Measurements from ENCODE around the gene CFAP53.

Gene CFAP53

GRCh38 chr18:50266248-50266704, at the start of gene CFAP53:
CFAP53 (minus strand) TSS chr18:50266495; CDS start chr18:50266404, 91 bp downstream.
- H3K9me3 ChIP-seq = no peaks in the 10 kb centered on the region
- no peak for TF ChIP-seq CTCF (IDR thresholded peaks at IDR 0.05)
- H3K4me3 ChIP-seq (ENCODE audit: low read depth in 1 of 2, low read length in 1 of 2) = peak within 1 kb of the TSS; percentile 77 to 79
- peaks cover 23 to 40% of the 10 kb centered on the region in 2 experiments for H3K4me1 ChIP-seq (ENCODE audit: control insufficient read depth in 1 of 2, insufficient read depth in 1 of 2, low read depth in 1 of 2, low read length in 1 of 2)
- peak within 1 kb of the TSS; percentile 43 for H3K27ac ChIP-seq
- peaks cover 25% of the 10 kb centered on the region for H3K36me3 ChIP-seq
- H3K27me3 ChIP-seq = peaks cover 34% of the 10 kb centered on the region

- no peaks in the 10 kb centered on the region for H3K4me1 ChIP-seq (ENCODE audit: control insufficient read depth in 1 of 2, insufficient read depth in 1 of 2, low read depth in 1 of 2, low read length in 1 of 2)
- H3K4me3 ChIP-seq (ENCODE audit: low read depth in 1 of 2, low read length in 1 of 2) = no peak overlapping the region
- no peaks in the 10 kb centered on the region for H3K36me3 ChIP-seq
- no peaks in the 10 kb centered on the region for H3K9me3 ChIP-seq
- H3K27ac ChIP-seq = no peak overlapping the region
- peaks cover 27% of the 10 kb centered on the region for H3K27me3 ChIP-seq
- TF ChIP-seq CTCF (IDR thresholded peaks at IDR 0.05) = no peak
Observed at GRCh38 chr18:50315100-50315871, 49.0 kb upstream of the CFAP53 start.

GRCh38 chr18:50313873-50314460, 47.7 kb upstream of the CFAP53 start:
- no peak overlapping the region for H3K27ac ChIP-seq
- no peaks in the 10 kb centered on the region for H3K9me3 ChIP-seq
- H3K36me3 ChIP-seq = no peaks in the 10 kb centered on the region
- peaks cover 17% of the 10 kb centered on the region for H3K27me3 ChIP-seq
- no peak for TF ChIP-seq CTCF (IDR thresholded peaks at IDR 0.05)
- no peak overlapping the region for H3K4me3 ChIP-seq (ENCODE audit: low read depth in 1 of 2, low read length in 1 of 2)
- no peaks in the 10 kb centered on the region for H3K4me1 ChIP-seq (ENCODE audit: control insufficient read depth in 1 of 2, insufficient read depth in 1 of 2, low read depth in 1 of 2, low read length in 1 of 2)

- TF ChIP-seq CTCF (IDR thresholded peaks at IDR 0.05) = no peak
- peaks cover 8% of the 10 kb centered on the region in 2 experiments for H3K4me1 ChIP-seq (ENCODE audit: control insufficient read depth in 1 of 2, insufficient read depth in 1 of 2, low read depth in 1 of 2, low read length in 1 of 2)
- H3K27me3 ChIP-seq = peaks cover 11% of the 10 kb centered on the region
- H3K9me3 ChIP-seq = no peaks in the 10 kb centered on the region
- no peaks in the 10 kb centered on the region for H3K36me3 ChIP-seq
- H3K27ac ChIP-seq = no peak overlapping the region
- H3K4me3 ChIP-seq (ENCODE audit: low read depth in 1 of 2, low read length in 1 of 2) = no peak overlapping the region
Observed at GRCh38 chr18:50313031-50313607, 46.8 kb upstream of the CFAP53 start.

GRCh38 chr18:50312296-50313030, 46.2 kb upstream of the CFAP53 start:
- Histone ChIP-seq H3K4me1 (ENCODE audit: control insufficient read depth in 1 of 2, insufficient read depth in 1 of 2, low read depth in 1 of 2, low read length in 1 of 2) (peaks cover 14 to 15% of the 10 kb centered on the region in 2 experiments), H3K27me3 (peaks cover 11% of the 10 kb centered on the region), H3K36me3 (no peaks in the 10 kb centered on the region), H3K4me3 (ENCODE audit: low read depth in 1 of 2, low read length in 1 of 2) (no peak overlapping the region), H3K27ac (no peak overlapping the region), H3K9me3 (no peaks in the 10 kb centered on the region)
- no peak for TF ChIP-seq CTCF (IDR thresholded peaks at IDR 0.05)

Data from neutrophil (primary cell).